PC-3 (cell line): Measurements from ENCODE around the gene TPRX1. TPM values are rescaled to one million over a fixed set of nuclear protein-coding genes. Genes with fewer than 3 reads are reported as not detected.

ENCODE experiments used
- ATAC-seq: fragments of 200-7000 bp; cut with Tn5 transposase; 2 replicates; pipeline ENCODE4 v1.9.1; 2020; ENCODE audit warnings: mild to moderate bottlenecking, moderate library complexity
- BruUV-seq: library from RNA; stranded (reverse); fragments of 400-500 nt; replicated peaks from 2 replicates; lab custom pipeline; 2021; lab: Mats Ljungman, UMichigan
- CTCF ChIA-PET: fragments of 300-600 bp; sonication (Branson Sonifier 250); formaldehyde crosslinking; loops from one replicate; lab custom pipeline; 2022; ENCODE audit warnings: antibody characterized with exemption; lab: Charles Lee
- POLR2A ChIA-PET: fragments of 300-600 bp; sonication (Branson Sonifier 250); formaldehyde crosslinking; loops from one replicate; lab custom pipeline; 2022; ENCODE audit warnings: antibody characterized with exemption; ENCODE audit not compliant: unreplicated experiment; lab: Charles Lee
- DNase-seq: peaks from one replicate; pipeline ENCODE4 v3.0.0-alpha.2; 2015
- H2AFZ ChIP-seq: fragments of 300-600 bp; sonication (generic); 2 replicates; pipeline ENCODE4 v1.6.0; 2016; ENCODE audit warnings: antibody characterized with exemption, low read length
- H3F3A ChIP-seq: fragments of 300-600 bp; sonication (generic); one replicate; pipeline ENCODE4 v1.6.0; 2017; ENCODE audit warnings: antibody characterized with exemption, low read length, control low read depth, mild to moderate bottlenecking; ENCODE audit not compliant: unreplicated experiment
- H3K27ac ChIP-seq: fragments of 300-600 bp; sonication (generic); 2 replicates; pipeline ENCODE4 v1.5.1; 2016; ENCODE audit warnings: mild to moderate bottlenecking, low read length
- H3K27me3 ChIP-seq: fragments of 300-600 bp; sonication (generic); 2 replicates; pipeline ENCODE4 v1.6.1; 2016; ENCODE audit warnings: low read length, mixed read lengths
- H3K36me3 ChIP-seq: fragments of 300-600 bp; sonication (generic); 2 replicates; pipeline ENCODE4 v1.6.1; 2016; ENCODE audit warnings: low read depth, mixed run types, low read length, mixed read lengths
- H3K4me1 ChIP-seq: fragments of 300-600 bp; sonication (generic); 2 replicates; pipeline ENCODE4 v1.5.1; 2016; ENCODE audit warnings: low read length; ENCODE audit not compliant: insufficient read depth
- H3K4me2 ChIP-seq: fragments of 300-600 bp; sonication (generic); 2 replicates; pipeline ENCODE4 v1.6.0; 2016; ENCODE audit warnings: low read length
- H3K4me3 ChIP-seq: fragments of 300-600 bp; sonication (generic); 2 replicates; pipeline ENCODE4 v1.5.1; 2016; ENCODE audit warnings: mild to moderate bottlenecking, low read length, mixed read lengths
- H3K79me2 ChIP-seq: fragments of 300-600 bp; sonication (generic); 2 replicates; pipeline ENCODE4 v1.6.1; 2017; ENCODE audit warnings: low read length, mixed read lengths
- H3K9ac ChIP-seq: fragments of 300-600 bp; sonication (generic); 2 replicates; pipeline ENCODE4 v1.6.0; 2016; ENCODE audit warnings: mild to moderate bottlenecking, low read length
- H3K9me2 ChIP-seq: fragments of 300-600 bp; sonication (generic); replicated peaks from 2 replicates; pipeline ENCODE4 v1.6.1; 2016; ENCODE audit warnings: mixed run types, low read length, mixed read lengths
- H3K9me3 ChIP-seq: fragments of 300-600 bp; sonication (generic); 2 replicates; pipeline ENCODE4 v1.6.1; 2016; ENCODE audit warnings: low read length, mixed read lengths
- H4K20me1 ChIP-seq: fragments of 300-600 bp; sonication (generic); 2 replicates; pipeline ENCODE4 v1.6.1; 2016; ENCODE audit warnings: low read length, mixed read lengths
- EZH2 ChIP-seq: fragments of 300-600 bp; sonication (generic); IDR thresholded peaks from one replicate; pipeline ENCODE4 v1.6.1; 2017; ENCODE audit warnings: antibody characterized with exemption, mild to moderate bottlenecking, low read length; ENCODE audit not compliant: unreplicated experiment
- EZH2phosphoT487 ChIP-seq: fragments of 300-600 bp; sonication (generic); IDR thresholded peaks from 2 replicates; pipeline ENCODE4 v1.6.1; 2018; ENCODE audit warnings: mild to moderate bottlenecking, antibody characterized with exemption, low read length, borderline replicate concordance
- intact Hi-C: fragments of 100-400 bp; cut with micrococcal nuclease; formaldehyde crosslinking; loops from 2 replicates; pipeline ENCODE4 v1.9.0; 2023
- total RNA-seq: library from RNA; depleted of rRNA; stranded (reverse); fragments of >200 nt; gene quantifications from 2 replicates; pipeline ENCODE4 v1.2.3, GENCODE V29; 2014
- TF ChIP-seq, protein P1 (sequence below): fragments of 300-600 bp; sonication (generic); conservative IDR thresholded peaks from 2 replicates; pipeline ENCODE4 v1.5.1; 2017; ENCODE audit warnings: antibody characterized with exemption, low read depth, mild to moderate bottlenecking, low read length

Gene TPRX1
- total RNA-seq, 1 experiment from 2014 or later, result not detected

GRCh38 chr19:47768604-47769003 is 35.7 kb downstream of the TPRX1 start:
- Histone ChIP-seq H3K9me2 (no peaks in the 10 kb centered on the region), H2AFZ (no peak overlapping the region), H3K79me2 (no peaks in the 10 kb centered on the region), H3K9ac (no peak overlapping the region), H3K27me3 (no peaks in the 10 kb centered on the region), H3K27ac (no peak overlapping the region), H3K9me3 (no peaks in the 10 kb centered on the region), H3F3A (no peaks in the 10 kb centered on the region), H3K4me3 (no peak overlapping the region), H3K4me1 (no peaks in the 10 kb centered on the region), H3K4me2 (no peak overlapping the region), H4K20me1 (no peaks in the 10 kb centered on the region), H3K36me3 (no peaks in the 10 kb centered on the region)
- POLR2A ChIA-PET, result no interaction called here
- TF ChIP-seq EZH2 (no peak), EZH2phosphoT487 (no peak)
- TF ChIP-seq, protein P1, sequence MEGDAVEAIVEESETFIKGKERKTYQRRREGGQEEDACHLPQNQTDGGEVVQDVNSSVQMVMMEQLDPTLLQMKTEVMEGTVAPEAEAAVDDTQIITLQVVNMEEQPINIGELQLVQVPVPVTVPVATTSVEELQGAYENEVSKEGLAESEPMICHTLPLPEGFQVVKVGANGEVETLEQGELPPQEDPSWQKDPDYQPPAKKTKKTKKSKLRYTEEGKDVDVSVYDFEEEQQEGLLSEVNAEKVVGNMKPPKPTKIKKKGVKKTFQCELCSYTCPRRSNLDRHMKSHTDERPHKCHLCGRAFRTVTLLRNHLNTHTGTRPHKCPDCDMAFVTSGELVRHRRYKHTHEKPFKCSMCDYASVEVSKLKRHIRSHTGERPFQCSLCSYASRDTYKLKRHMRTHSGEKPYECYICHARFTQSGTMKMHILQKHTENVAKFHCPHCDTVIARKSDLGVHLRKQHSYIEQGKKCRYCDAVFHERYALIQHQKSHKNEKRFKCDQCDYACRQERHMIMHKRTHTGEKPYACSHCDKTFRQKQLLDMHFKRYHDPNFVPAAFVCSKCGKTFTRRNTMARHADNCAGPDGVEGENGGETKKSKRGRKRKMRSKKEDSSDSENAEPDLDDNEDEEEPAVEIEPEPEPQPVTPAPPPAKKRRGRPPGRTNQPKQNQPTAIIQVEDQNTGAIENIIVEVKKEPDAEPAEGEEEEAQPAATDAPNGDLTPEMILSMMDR, result no peak
- CTCF ChIA-PET, result interaction anchor here (0.5 to 0.7 kb wide), 2 partner anchors 21 to 101 kb away, joined by 3 to 4 read pairs; no protein-coding TSS in a partner anchor
- ATAC-seq (no peak), DNase-seq (no peak)
- intact Hi-C loops, result no loop called here
- BruUV-seq, result no TSS peak

DNA sequence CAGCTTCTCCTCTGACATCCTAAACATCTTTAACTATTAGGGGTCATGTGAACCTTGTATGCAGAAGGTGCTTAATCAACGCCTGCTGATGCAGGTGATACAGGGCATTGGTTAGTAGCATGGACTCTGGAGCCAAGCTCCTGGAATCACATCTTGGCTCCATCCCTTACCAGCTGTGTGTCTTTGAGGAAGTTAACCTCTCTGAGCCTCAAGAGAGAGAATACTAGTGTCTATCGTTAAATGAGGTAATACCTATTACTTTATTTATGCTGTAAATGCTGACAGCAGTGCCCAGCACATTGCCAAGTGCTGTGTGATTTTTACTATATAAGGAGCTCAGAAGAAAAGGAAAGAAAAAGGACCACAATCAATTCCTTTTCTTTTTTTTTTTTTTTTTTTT is 37.0 kb downstream of the TPRX1 start:
- Histone ChIP-seq H2AFZ (no peak overlapping the region), H3K27me3 (no peaks in the 10 kb centered on the region), H3K4me3 (no peak overlapping the region), H4K20me1 (no peaks in the 10 kb centered on the region), H3K27ac (no peak overlapping the region), H3F3A (no peaks in the 10 kb centered on the region), H3K9me3 (no peaks in the 10 kb centered on the region), H3K79me2 (no peaks in the 10 kb centered on the region), H3K9me2 (no peaks in the 10 kb centered on the region), H3K4me1 (no peaks in the 10 kb centered on the region), H3K36me3 (no peaks in the 10 kb centered on the region), H3K4me2 (no peak overlapping the region), H3K9ac (no peak overlapping the region)
- no TSS peak for BruUV-seq
- intact Hi-C loops, result no loop called here
- DNase-seq, result no peak
- POLR2A ChIA-PET, result interaction anchor here (0.6 kb wide), 1 partner anchor 72 kb away, joined by 6 read pairs; no protein-coding TSS in a partner anchor
- CTCF ChIA-PET, result no interaction called here
- no peak for ATAC-seq
- TF ChIP-seq EZH2, result no peak
- TF ChIP-seq, protein P1, result no peak
- no peak for TF ChIP-seq EZH2phosphoT487

DNA sequence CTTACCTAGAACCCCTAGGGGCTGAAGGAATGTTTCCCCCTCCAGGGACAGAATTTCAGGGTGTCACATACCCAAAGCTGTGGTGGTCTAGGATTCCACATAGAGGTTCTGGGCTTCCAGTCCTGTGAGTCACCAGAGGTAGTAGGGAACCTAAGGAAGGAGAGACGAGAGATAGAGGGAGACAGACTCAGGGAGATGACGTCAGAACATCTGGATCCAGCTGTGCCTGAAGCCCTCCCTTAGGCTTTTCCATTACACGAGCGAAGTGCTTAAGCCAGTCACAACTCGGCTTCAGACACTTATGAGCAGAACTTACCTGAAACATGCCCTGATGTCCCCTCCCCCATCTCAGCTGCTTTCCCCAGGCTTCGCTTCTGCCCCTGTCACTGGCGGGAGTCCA is 37.7 kb downstream of the TPRX1 start:
- intact Hi-C loops, result loop anchor here (1.0 kb wide), 1 partner anchor 22 kb away; no protein-coding TSS in a partner anchor
- POLR2A ChIA-PET, result no interaction called here
- BruUV-seq, result no TSS peak

More for the DNA sequence above, 37.7 kb downstream of the TPRX1 start:
- H3K4me2 ChIP-seq, result no peak overlapping the region
- DNase-seq, result no peak
- H3K27ac ChIP-seq, result no peak overlapping the region
- H3K79me2 ChIP-seq, result no peaks in the 10 kb centered on the region
- no peaks in the 10 kb centered on the region for H3F3A ChIP-seq
- no peaks in the 10 kb centered on the region for H3K36me3 ChIP-seq
- H4K20me1 ChIP-seq, result no peaks in the 10 kb centered on the region
- H3K4me3 ChIP-seq, result no peak overlapping the region
- no peak overlapping the region for H2AFZ ChIP-seq
- ATAC-seq, result no peak
- no peaks in the 10 kb centered on the region for H3K4me1 ChIP-seq
- H3K9ac ChIP-seq, result no peak overlapping the region
- no peaks in the 10 kb centered on the region for H3K9me3 ChIP-seq
- no peaks in the 10 kb centered on the region for H3K9me2 ChIP-seq
- no peaks in the 10 kb centered on the region for H3K27me3 ChIP-seq
- CTCF ChIA-PET, result no interaction called here
- no peak for TF ChIP-seq EZH2phosphoT487
- TF ChIP-seq, protein P1, result no peak
- TF ChIP-seq EZH2, result no peak
